ENCODE measurements around the gene SNX4. TPM values are rescaled to one million over a fixed set of nuclear protein-coding genes. Genes with fewer than 3 reads are reported as not detected.

The SNX4 gene
- total RNA-seq, 1 experiment from 2014 or later: 38.0 TPM

DNA sequence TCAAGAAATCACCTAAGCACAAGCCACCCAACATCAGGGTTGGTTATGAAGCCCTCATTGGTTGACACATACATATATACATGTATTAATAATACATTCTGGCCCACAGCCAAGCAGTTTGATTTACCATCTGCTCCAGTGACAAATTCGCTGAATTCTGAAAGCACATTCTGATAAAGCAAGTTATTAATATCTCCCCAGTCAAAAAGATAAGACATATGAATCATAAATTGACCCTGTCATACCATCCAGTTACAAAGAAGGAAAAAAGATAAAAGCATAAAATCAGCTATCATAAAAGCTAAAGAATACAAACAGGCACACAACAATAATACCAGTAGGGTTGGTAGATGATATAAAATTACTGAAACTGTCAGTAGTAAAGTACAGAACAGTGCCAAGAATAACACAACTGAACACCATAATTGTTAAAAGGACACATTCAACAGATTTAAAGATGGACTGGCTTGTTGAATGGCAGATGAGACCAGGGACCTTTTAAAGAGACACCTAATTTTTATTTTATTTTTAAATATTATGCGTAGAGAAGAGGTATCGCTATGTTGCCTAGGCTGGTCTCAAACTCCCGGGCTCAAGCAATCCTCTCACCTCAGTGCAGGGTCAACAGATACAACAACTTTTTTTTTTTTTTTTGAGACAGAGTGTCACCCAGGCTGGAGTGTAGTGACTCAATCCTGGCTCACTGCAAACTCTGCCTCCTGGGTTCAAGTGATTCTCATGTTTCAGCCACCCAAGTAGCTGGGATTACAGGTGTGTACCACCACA lies 7.7 kb downstream of the SNX4 start:
- no peak for DNase-seq
- H3K36me3 Mint-ChIP-seq (ENCODE audit: insufficient read depth, unreplicated experiment): peaks cover 32% of the 10 kb centered on the region
- H3K4me3 Mint-ChIP-seq (ENCODE audit: low read depth, unreplicated experiment): no peak overlapping the region
- peaks cover 16% of the 10 kb centered on the region for H3K4me1 Mint-ChIP-seq (ENCODE audit: low read depth, unreplicated experiment)
- BruUV-seq (replicated peaks): no TSS peak
- H3K9me3 Mint-ChIP-seq (ENCODE audit: low read depth, unreplicated experiment): no peaks in the 10 kb centered on the region
- TF ChIP-seq, protein P1, sequence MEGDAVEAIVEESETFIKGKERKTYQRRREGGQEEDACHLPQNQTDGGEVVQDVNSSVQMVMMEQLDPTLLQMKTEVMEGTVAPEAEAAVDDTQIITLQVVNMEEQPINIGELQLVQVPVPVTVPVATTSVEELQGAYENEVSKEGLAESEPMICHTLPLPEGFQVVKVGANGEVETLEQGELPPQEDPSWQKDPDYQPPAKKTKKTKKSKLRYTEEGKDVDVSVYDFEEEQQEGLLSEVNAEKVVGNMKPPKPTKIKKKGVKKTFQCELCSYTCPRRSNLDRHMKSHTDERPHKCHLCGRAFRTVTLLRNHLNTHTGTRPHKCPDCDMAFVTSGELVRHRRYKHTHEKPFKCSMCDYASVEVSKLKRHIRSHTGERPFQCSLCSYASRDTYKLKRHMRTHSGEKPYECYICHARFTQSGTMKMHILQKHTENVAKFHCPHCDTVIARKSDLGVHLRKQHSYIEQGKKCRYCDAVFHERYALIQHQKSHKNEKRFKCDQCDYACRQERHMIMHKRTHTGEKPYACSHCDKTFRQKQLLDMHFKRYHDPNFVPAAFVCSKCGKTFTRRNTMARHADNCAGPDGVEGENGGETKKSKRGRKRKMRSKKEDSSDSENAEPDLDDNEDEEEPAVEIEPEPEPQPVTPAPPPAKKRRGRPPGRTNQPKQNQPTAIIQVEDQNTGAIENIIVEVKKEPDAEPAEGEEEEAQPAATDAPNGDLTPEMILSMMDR (IDR thresholded peaks at IDR 0.05; ENCODE audit: unreplicated experiment): no peak
- no peak overlapping the region for H3K27ac Mint-ChIP-seq (ENCODE audit: unreplicated experiment)
- CTCF ChIA-PET: interaction anchor here (1.3 kb wide), 1 partner anchor 7 kb away, joined by 3 read pairs; the partner anchor contains the start of gene SNX4
- no peaks in the 10 kb centered on the region for H3K27me3 Mint-ChIP-seq (ENCODE audit: unreplicated experiment)
- intact Hi-C loops (cut with micrococcal nuclease; ENCODE audit: unreplicated experiment): no loop called here

DNA sequence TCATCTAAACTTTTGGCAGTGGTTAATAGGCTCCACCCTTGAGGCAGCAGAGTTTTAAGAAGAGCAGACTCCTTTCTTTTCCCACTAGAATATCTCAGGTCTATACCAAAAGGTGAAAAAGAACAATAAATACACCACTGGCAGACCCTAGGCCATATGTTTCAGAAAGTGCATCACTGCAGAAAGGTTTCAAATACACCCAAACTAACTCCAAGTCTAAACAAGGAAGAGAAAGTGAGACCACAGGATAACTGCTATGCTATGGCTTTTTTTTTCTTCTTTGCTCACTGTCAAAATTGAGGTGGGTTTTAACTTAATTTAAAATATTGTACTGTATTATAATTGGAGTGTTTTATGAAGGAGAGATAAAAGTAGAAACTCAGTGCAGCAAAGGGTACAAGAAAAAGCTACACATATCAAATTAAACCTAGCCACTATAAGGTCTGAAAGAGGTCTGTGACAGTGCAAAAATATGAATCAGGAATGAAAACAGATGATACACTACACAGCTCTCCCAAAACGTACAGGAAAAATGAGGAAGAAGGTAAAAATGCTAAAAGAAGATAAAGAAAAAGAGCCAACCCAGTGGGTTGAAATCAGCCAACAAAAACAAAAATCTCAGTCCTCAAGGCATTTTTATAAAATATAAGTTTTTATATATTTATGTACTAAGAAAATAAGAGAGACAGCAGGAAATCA lies 8.4 kb downstream of the SNX4 start:
- Mint-ChIP-seq H3K4me1 (ENCODE audit: low read depth, unreplicated experiment) (peaks cover 16% of the 10 kb centered on the region), H3K9me3 (ENCODE audit: low read depth, unreplicated experiment) (no peaks in the 10 kb centered on the region), H3K36me3 (ENCODE audit: insufficient read depth, unreplicated experiment) (peaks cover 39% of the 10 kb centered on the region), H3K4me3 (ENCODE audit: low read depth, unreplicated experiment) (no peak overlapping the region), H3K27me3 (ENCODE audit: unreplicated experiment) (no peaks in the 10 kb centered on the region), H3K27ac (ENCODE audit: unreplicated experiment) (no peak overlapping the region)
- no peak for DNase-seq
- CTCF ChIA-PET: interaction anchor here (1.3 kb wide), 1 partner anchor 8 kb away, joined by 3 read pairs; the partner anchor contains the start of gene SNX4
- intact Hi-C loops (cut with micrococcal nuclease; ENCODE audit: unreplicated experiment): no loop called here
- no TSS peak for BruUV-seq (replicated peaks)
- TF ChIP-seq, protein P1 (IDR thresholded peaks at IDR 0.05; ENCODE audit: unreplicated experiment): no peak

DNA sequence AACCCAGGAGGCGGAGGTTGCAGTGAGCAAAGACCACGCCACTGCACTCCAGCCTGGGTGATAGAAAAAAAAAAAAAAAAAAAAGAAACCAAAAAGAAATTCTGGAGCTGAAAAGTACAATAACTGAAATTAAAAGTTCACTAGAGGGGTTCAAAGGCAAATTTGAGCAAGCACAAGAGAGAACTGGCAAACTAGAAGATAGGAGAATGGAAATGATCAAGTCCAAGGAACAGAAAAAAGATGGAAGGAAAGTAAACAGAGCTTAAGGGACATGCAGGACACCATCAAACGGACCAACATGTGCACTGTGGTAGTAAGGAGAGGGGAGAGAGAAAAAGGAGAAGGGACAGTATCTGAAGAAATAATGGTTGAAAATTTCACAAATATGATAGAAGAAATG lies 12.9 kb downstream of the SNX4 start:
- Mint-ChIP-seq H3K4me3 (ENCODE audit: low read depth, unreplicated experiment) (no peak overlapping the region), H3K27ac (ENCODE audit: unreplicated experiment) (no peak overlapping the region), H3K4me1 (ENCODE audit: low read depth, unreplicated experiment) (peaks cover 12% of the 10 kb centered on the region), H3K36me3 (ENCODE audit: insufficient read depth, unreplicated experiment) (peaks cover 58% of the 10 kb centered on the region), H3K27me3 (ENCODE audit: unreplicated experiment) (no peaks in the 10 kb centered on the region), H3K9me3 (ENCODE audit: low read depth, unreplicated experiment) (no peaks in the 10 kb centered on the region)
- CTCF ChIA-PET: no interaction called here
- TF ChIP-seq, protein P1 (IDR thresholded peaks at IDR 0.05; ENCODE audit: unreplicated experiment): no peak
- intact Hi-C loops (cut with micrococcal nuclease; ENCODE audit: unreplicated experiment): no loop called here
- DNase-seq: no peak
- no TSS peak for BruUV-seq (replicated peaks)

DNA sequence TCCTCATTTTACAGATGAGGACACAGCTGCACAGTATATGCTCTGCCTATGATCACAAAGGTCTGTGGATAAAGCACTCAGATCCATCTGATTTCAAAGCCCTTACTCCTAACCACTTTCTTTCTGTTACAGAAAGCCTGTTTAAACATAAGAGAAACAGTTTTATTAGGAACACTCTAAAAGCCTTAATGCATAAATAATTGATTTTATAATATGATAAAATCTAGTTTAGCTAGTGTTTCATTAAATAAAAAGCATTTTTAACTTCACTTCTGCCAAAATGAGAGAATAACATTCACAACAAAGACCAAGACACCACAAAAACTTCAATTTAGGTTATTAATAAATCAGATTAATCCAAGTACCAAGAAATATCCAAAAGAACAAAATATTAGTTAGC lies 21.4 kb downstream of the SNX4 start:
- H3K27ac Mint-ChIP-seq (ENCODE audit: unreplicated experiment): no peak overlapping the region
- no peaks in the 10 kb centered on the region for H3K4me1 Mint-ChIP-seq (ENCODE audit: low read depth, unreplicated experiment)
- DNase-seq: no peak
- no peak overlapping the region for H3K4me3 Mint-ChIP-seq (ENCODE audit: low read depth, unreplicated experiment)
- H3K36me3 Mint-ChIP-seq (ENCODE audit: insufficient read depth, unreplicated experiment): peaks cover 36% of the 10 kb centered on the region
- no peaks in the 10 kb centered on the region for H3K9me3 Mint-ChIP-seq (ENCODE audit: low read depth, unreplicated experiment)
- no peaks in the 10 kb centered on the region for H3K27me3 Mint-ChIP-seq (ENCODE audit: unreplicated experiment)
- TF ChIP-seq, protein P1 (IDR thresholded peaks at IDR 0.05; ENCODE audit: unreplicated experiment): no peak
- intact Hi-C loops (cut with micrococcal nuclease; ENCODE audit: unreplicated experiment): no loop called here
- CTCF ChIA-PET: interaction anchor here (0.6 kb wide), 1 partner anchor 181 kb away, joined by 3 read pairs; no protein-coding TSS in a partner anchor
- BruUV-seq (replicated peaks): no TSS peak

All from Calu3 (cell line).